HepG2 (cell line): ENCODE measurements around the gene SLC12A9. TPM values are rescaled to one million over a fixed set of nuclear protein-coding genes. Genes with fewer than 3 reads are reported as not detected.

Experiments
- ELF3 ChIP-seq: IDR thresholded peaks from 2 replicates; pipeline ENCODE4 v1.6.1; 2016; ENCODE audit warnings: missing genetic modification reagents, missing compliant biosample characterization
- KLF6 ChIP-seq: IDR thresholded peaks from 2 replicates; pipeline ENCODE4 v1.8.0; 2016; ENCODE audit warnings: missing biosample characterization, missing genetic modification reagents
- MAFK ChIP-seq, 2 experiments: IDR thresholded peaks in 1 of 2; conservative IDR thresholded peaks in 1 of 2; 2 replicates each; pipeline ENCODE4 v1.6.1; 2011; ENCODE audit warnings: improper control_type of control experiment in 2 of 2, low read length in 2 of 2
- MIXL1 ChIP-seq: IDR thresholded peaks from 2 replicates; pipeline ENCODE4 v1.6.1; 2016
- NFE2L2 ChIP-seq: fragments of 150-350 bp; IDR thresholded peaks from 2 replicates; pipeline ENCODE4 v1.6.1; 2014; ENCODE audit warnings: low read length
- PAWR ChIP-seq: sonication (generic); formaldehyde crosslinking; IDR thresholded peaks from 2 replicates; pipeline ENCODE4 v1.4.0; 2020; ENCODE audit warnings: missing genetic modification reagents, mild to moderate bottlenecking, borderline replicate concordance
- TOPORS ChIP-seq: sonication (generic); formaldehyde crosslinking; IDR thresholded peaks from 2 replicates; pipeline ENCODE4 v1.8.0; 2023; ENCODE audit warnings: mild to moderate bottlenecking, missing genetic modification reagents
- TRIM24 ChIP-seq: sonication (generic); formaldehyde crosslinking; IDR thresholded peaks from 2 replicates; pipeline ENCODE4 v1.8.0; 2022; ENCODE audit warnings: mild to moderate bottlenecking, missing genetic modification reagents
- ZFP36L1 ChIP-seq: sonication (generic); formaldehyde crosslinking; IDR thresholded peaks from 2 replicates; pipeline ENCODE4 v1.8.0; 2022; ENCODE audit warnings: mild to moderate bottlenecking, missing genetic modification reagents, moderate library complexity
- ZNF121 ChIP-seq: sonication (generic); formaldehyde crosslinking; IDR thresholded peaks from 2 replicates; pipeline ENCODE4 v1.5.0; 2020; ENCODE audit warnings: mild to moderate bottlenecking, missing genetic modification reagents
- ZNF143 ChIP-seq: sonication (generic); formaldehyde crosslinking; IDR thresholded peaks from 2 replicates; pipeline ENCODE4 v1.4.0; 2020; ENCODE audit warnings: missing genetic modification reagents
- ZNF414 ChIP-seq: sonication (generic); formaldehyde crosslinking; IDR thresholded peaks from 2 replicates; pipeline ENCODE4 v1.5.0; 2020; ENCODE audit warnings: missing genetic modification reagents
- ZNF574 ChIP-seq: sonication (generic); formaldehyde crosslinking; IDR thresholded peaks from 2 replicates; pipeline ENCODE4 v1.4.0; 2020; ENCODE audit warnings: missing genetic modification reagents
- ZNF704 ChIP-seq: sonication (generic); formaldehyde crosslinking; IDR thresholded peaks from 2 replicates; pipeline ENCODE4 v1.8.1; 2023; ENCODE audit warnings: mild to moderate bottlenecking, inconsistent platforms, moderate library complexity, missing genetic modification reagents, borderline replicate concordance
- polyA plus RNA-seq, 8 experiments: library from polyadenylated mRNA; depleted of rRNA in 3 of 8; stranded (reverse) in 7 of 8; unstranded in 1 of 8; fragments of >200 nt; fragmentation: Illumina TruSeq in 4 of 8; extraction: Trizol in 4 of 8; gene quantifications; 2 replicates each; pipeline versions ENCODE4 v1.2.1 to v1.2.3, GENCODE V29; 2011 to 2016; ENCODE audit warnings: low read depth in 4 of 8, missing spikeins in 1 of 8, mixed read lengths in 1 of 8; ENCODE audit not compliant: insufficient read depth in 1 of 8
- total RNA-seq, 5 experiments: library from RNA; depleted of rRNA; stranded (reverse); fragments of >200 nt; fragmentation: Illumina TruSeq; extraction: Trizol; gene quantifications; 2 replicates each; pipeline ENCODE4 v1.2.3, GENCODE V29; 2016; ENCODE audit warnings: low read depth in 1 of 5
- TF ChIP-seq, protein P1 (sequence below): sonication (generic); formaldehyde crosslinking; conservative IDR thresholded peaks from 2 replicates; pipeline ENCODE4 v1.4.0; 2020; ENCODE audit warnings: missing genetic modification reagents
- TF ChIP-seq, protein P2 (sequence below): sonication (generic); formaldehyde crosslinking; IDR thresholded peaks from 2 replicates; pipeline ENCODE4 v1.4.0; 2020; ENCODE audit warnings: missing genetic modification reagents, borderline replicate concordance

Gene SLC12A9
- total and polyA plus RNA-seq, 2 of the 13 experiments (the other 11 are each of a cell fraction or from before 2014, with no cell fraction given): 8.7 to 16.6 TPM

DNA sequence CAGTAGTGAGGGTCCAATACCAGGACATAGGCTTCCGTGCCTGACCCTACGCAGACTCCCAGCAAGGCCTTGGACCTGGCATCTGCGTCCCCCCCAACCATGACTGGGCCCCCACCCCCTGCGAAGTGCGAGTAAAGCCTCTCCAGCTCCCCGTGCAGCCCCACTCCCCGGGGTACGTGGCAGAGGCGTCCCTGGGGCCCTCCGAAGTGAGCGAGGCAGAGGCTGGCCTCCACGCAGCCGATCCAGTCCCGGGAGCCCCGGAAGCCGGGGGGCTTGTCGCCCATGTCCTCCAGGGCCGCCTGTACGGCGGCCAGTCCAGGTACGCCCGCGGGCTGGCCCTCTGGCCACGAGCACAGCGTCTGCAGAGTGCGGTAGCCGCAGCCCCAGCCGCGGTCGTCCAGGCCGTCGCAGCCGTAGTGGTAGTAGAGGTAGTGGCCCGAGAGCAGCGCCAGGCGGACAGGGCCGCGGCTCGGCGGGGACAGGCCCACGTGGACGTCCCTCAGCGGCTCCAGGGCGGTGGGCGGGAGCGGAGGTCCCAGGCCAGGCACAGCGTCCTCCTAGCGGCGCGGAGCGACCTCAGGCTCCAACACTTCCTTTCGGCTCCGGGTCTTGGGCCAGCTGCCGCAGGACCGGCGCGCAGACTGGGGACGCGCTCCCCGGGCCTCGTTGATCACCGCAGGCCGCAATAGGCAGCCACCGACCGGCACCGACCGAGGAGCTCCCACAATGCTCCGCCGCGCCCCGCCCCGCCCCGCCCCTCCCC is 36.7 kb downstream of the SLC12A9 start, which contains the start of gene UFSP1 (continued):
- no peak for TF ChIP-seq MAFK (conservative IDR thresholded peaks at IDR 0.05 in 1 of 2, IDR thresholded peaks at IDR 0.05 in 1 of 2; ENCODE audit: low read length in 2 of 2)
- TF ChIP-seq NFE2L2: no peak
- peak; percentile 13; the same call in 1 of the 2 replicates for TF ChIP-seq ZNF121 (CRISPR knock-in tag)
- no peak; the same call in none of the 2 replicates for TF ChIP-seq TOPORS (CRISPR knock-in tag)
- TF ChIP-seq TRIM24 (CRISPR knock-in tag): no peak
- no peak; the same call in 1 of the 2 replicates for TF ChIP-seq ZNF704 (CRISPR knock-in tag)
- no peak for TF ChIP-seq ZNF414 (CRISPR knock-in tag)
- TF ChIP-seq PAWR (CRISPR knock-in tag): no peak
- no peak; the same call in 1 of the 2 replicates for TF ChIP-seq ZFP36L1 (CRISPR knock-in tag)
- TF ChIP-seq, protein P1, sequence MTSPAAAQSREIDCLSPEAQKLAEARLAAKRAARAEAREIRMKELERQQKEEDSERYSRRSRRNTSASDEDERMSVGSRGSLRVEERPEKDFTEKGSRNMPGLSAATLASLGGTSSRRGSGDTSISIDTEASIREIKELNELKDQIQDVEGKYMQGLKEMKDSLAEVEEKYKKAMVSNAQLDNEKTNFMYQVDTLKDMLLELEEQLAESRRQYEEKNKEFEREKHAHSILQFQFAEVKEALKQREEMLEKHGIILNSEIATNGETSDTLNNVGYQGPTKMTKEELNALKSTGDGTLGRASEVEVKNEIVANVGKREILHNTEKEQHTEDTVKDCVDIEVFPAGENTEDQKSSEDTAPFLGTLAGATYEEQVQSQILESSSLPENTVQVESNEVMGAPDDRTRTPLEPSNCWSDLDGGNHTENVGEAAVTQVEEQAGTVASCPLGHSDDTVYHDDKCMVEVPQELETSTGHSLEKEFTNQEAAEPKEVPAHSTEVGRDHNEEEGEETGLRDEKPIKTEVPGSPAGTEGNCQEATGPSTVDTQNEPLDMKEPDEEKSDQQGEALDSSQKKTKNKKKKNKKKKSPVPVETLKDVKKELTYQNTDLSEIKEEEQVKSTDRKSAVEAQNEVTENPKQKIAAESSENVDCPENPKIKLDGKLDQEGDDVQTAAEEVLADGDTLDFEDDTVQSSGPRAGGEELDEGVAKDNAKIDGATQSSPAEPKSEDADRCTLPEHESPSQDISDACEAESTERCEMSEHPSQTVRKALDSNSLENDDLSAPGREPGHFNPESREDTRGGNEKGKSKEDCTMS (CRISPR knock-in tag): no peak
- TF ChIP-seq, protein P2, sequence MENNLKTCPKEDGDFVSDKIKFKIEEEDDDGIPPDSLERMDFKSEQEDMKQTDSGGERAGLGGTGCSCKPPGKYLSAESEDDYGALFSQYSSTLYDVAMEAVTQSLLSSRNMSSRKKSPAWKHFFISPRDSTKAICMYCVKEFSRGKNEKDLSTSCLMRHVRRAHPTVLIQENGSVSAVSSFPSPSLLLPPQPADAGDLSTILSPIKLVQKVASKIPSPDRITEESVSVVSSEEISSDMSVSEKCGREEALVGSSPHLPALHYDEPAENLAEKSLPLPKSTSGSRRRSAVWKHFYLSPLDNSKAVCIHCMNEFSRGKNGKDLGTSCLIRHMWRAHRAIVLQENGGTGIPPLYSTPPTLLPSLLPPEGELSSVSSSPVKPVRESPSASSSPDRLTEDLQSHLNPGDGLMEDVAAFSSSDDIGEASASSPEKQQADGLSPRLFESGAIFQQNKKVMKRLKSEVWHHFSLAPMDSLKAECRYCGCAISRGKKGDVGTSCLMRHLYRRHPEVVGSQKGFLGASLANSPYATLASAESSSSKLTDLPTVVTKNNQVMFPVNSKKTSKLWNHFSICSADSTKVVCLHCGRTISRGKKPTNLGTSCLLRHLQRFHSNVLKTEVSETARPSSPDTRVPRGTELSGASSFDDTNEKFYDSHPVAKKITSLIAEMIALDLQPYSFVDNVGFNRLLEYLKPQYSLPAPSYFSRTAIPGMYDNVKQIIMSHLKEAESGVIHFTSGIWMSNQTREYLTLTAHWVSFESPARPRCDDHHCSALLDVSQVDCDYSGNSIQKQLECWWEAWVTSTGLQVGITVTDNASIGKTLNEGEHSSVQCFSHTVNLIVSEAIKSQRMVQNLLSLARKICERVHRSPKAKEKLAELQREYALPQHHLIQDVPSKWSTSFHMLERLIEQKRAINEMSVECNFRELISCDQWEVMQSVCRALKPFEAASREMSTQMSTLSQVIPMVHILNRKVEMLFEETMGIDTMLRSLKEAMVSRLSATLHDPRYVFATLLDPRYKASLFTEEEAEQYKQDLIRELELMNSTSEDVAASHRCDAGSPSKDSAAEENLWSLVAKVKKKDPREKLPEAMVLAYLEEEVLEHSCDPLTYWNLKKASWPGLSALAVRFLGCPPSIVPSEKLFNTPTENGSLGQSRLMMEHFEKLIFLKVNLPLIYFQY (CRISPR knock-in tag): no peak
- TF ChIP-seq KLF6 (CRISPR knock-in tag): peak; percentile 82; the same call in 1 of the 2 replicates
- peak; percentile 85 for TF ChIP-seq ZNF143 (CRISPR knock-in tag)
- no peak for TF ChIP-seq ELF3 (CRISPR knock-in tag)
- peak; percentile 72; the same call in 1 of the 2 replicates for TF ChIP-seq ZNF574 (CRISPR knock-in tag)
- TF ChIP-seq MIXL1 (CRISPR knock-in tag): no peak
